ENCODE results near the gene KRT4. TPM values are rescaled to one million over a fixed set of nuclear protein-coding genes. Genes with fewer than 3 reads are reported as not detected.

The KRT4 gene
- total and polyA plus RNA-seq, 10 donors, result 0.37 to 3.4 (median 0.97) TPM; not detected in 6

DNA sequence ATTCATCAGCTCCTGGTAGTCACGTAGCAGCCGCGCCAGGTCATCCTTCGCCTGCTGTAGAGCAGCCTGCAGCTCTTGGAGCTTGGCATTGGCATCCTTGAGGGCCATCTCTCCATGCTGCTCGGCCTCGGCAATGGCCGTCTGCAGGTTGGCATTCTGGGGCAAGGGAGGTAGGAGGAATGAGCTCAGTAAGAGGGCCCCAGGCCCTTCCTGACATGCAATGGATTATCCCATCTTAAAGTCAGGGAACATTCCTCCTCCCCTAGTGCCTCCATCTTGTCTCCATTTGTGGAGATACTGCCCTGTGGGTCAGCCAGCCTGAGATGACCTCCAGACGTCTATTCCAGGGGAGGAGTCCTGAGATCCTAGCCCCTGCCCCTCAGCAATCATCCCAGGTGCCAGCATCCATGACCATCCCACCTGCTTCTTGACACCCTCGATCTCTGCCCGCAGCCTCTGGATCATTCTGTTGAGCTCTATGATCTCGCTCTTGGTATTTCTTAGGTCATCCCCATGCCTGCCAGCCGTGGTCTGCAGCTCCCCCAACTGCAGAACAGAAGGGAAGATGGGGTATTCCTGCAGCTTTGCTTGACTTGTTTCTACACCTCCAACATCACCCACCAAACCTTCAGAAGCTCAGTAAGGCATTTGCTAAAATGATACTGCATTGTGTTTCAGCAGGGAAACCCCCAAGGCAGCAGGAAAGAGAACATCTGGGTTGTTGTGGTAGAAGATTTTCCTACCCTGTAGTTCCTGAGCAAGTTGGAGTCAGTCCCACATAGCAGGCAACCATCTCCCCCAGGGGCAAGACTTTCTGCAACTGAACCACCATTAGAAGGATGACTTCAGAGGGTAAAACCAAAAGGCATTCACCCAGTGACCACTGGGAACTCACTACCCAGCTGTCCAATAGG lies 22.4 kb downstream of the KRT4 start:
- intact Hi-C loops (cut with DNase I; ENCODE audit: low total_unique reads), result no loop called here
- peaks cover 0 to 51% (median 17%) of the 10 kb centered on the region in 7 donors for H3K27me3 ChIP-seq (replicated peaks in 1 of 7)
- peaks cover 0 to 9% (median 3%) of the 10 kb centered on the region in 6 donors for H3K4me1 ChIP-seq
- DNase-seq, result peak; percentile 58
- no peak overlapping the region for H3K4me3 ChIP-seq
- 72 to 92% (median 89%) methylated on average over 5 to 12 of the region's 12 CpGs for WGBS, 5 donors
- H3K9me3 ChIP-seq, result no peaks in the 10 kb centered on the region
- H3K27ac ChIP-seq, result no peak overlapping the region
- no peaks in the 10 kb centered on the region for H3K36me3 ChIP-seq
- TF ChIP-seq, protein P1, sequence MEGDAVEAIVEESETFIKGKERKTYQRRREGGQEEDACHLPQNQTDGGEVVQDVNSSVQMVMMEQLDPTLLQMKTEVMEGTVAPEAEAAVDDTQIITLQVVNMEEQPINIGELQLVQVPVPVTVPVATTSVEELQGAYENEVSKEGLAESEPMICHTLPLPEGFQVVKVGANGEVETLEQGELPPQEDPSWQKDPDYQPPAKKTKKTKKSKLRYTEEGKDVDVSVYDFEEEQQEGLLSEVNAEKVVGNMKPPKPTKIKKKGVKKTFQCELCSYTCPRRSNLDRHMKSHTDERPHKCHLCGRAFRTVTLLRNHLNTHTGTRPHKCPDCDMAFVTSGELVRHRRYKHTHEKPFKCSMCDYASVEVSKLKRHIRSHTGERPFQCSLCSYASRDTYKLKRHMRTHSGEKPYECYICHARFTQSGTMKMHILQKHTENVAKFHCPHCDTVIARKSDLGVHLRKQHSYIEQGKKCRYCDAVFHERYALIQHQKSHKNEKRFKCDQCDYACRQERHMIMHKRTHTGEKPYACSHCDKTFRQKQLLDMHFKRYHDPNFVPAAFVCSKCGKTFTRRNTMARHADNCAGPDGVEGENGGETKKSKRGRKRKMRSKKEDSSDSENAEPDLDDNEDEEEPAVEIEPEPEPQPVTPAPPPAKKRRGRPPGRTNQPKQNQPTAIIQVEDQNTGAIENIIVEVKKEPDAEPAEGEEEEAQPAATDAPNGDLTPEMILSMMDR (IDR thresholded peaks at IDR 0.05 in 8 of 11, conservative IDR thresholded peaks at IDR 0.05 in 3 of 11), result no peak

DNA sequence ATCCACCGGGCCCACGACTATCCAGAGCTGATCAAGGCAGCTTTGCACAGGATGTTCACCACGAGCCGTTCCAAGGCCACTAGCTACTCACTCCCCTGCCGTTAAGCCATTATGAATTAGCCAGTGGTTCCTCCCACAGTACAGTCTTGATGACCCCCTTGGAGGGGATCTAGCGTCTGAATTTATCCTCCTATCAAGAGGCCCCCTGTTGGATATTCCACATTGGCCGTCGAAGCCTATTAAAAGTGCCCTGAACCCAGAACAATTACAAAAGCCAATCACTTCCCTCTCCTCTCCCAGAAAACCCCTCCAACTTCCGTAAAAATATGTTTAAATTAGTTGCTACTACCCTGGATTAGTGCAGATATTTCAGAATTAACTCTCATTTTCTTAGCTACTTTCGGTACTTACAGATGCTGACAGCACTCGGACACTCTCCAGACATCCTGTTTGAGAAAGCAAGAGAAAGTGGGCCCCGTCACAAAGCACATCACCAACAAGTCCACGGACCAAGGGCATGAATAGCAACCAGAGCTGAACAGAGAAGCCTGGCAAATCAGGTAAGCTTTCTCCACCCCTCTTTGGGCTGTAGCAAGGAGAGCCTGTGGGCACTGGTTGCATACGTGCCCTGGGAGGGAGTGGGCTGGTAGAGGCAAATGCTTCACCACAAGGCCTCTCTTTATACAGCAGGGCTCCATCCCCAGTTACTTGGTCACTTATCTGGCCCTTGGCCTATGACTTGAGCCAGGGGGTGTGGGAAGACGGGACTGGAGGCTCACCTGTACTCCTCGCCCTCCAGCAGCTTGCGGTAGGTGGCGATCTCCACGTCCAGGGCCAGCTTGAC lies 23.3 kb downstream of the KRT4 start:
- intact Hi-C loops (cut with DNase I; ENCODE audit: low total_unique reads), result no loop called here
- TF ChIP-seq POLR2A (IDR thresholded peaks at IDR 0.05), result no peak
- no peak for TF ChIP-seq POLR2AphosphoS5 (IDR thresholded peaks at IDR 0.05)
- TF ChIP-seq, protein P1 (IDR thresholded peaks at IDR 0.05 in 8 of 11, conservative IDR thresholded peaks at IDR 0.05 in 3 of 11), result no peak
- Histone ChIP-seq H3K9me3 (no peaks in the 10 kb centered on the region), H3K4me1 (peaks cover 0 to 9% (median 3%) of the 10 kb centered on the region in 6 donors), H3K27me3 (replicated peaks in 1 of 7) (peaks cover 0 to 48% (median 17%) of the 10 kb centered on the region in 7 donors), H3K4me3 (no peak overlapping the region), H3K27ac (no peak overlapping the region), H3K36me3 (no peaks in the 10 kb centered on the region)
- WGBS, 5 donors, result 66 to 83% (median 69%) methylated on average over 9 to 19 of the region's 19 CpGs
- peak; percentile 65 for DNase-seq

DNA sequence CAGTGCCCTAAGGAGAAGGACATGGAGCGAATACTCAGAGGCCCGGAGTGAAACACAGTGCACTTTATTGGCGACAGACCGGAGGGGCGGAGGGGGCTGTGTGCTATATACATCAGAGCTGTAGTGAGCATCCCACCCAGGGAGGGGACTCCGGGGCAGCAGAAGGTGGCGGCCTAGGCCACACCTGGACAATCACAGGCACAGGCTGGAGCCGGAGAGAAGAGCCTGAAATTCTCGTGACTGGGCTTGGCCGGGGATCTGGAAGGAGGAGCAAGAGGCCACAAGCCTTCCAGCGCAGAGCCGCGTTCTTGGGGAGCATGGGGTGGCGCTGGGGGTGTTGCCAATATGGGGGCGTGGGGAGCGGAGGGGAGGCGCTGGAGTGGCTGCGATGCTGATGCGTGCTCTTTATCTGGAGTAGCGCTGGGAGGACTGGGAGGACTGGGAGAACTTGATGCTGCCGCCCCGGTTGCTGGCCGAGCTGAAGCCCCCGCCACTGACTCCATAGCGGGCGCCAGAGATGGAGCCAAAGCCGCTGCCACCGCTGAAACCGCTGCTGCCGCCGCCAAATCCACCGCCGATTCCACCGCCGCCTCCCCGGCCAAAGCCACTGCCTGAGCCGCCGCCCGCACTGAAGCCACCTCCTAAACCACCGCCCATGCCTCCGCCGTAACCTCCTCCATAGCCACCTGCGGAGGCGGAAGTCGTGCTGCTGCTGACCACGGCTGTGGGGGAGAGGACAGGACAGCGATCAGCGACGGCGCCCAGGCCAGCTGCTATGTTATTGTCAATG lies 24.1 kb downstream of the KRT4 start:
- intact Hi-C loops (cut with DNase I; ENCODE audit: low total_unique reads), result no loop called here
- 26 to 44% (median 30%) methylated on average over 24 to 50 of the region's 50 CpGs for WGBS, 5 donors
- Histone ChIP-seq H3K4me3 (no peak overlapping the region), H3K36me3 (no peaks in the 10 kb centered on the region), H3K9me3 (no peaks in the 10 kb centered on the region), H3K4me1 (peaks cover 0 to 9% (median 3%) of the 10 kb centered on the region in 6 donors), H3K27me3 (replicated peaks in 1 of 7) (peaks cover 0 to 45% (median 17%) of the 10 kb centered on the region in 7 donors), H3K27ac (no peak overlapping the region)
- DNase-seq, result peak; percentile 66
- no peak for TF ChIP-seq POLR2AphosphoS5 (IDR thresholded peaks at IDR 0.05)
- no peak for TF ChIP-seq POLR2A (IDR thresholded peaks at IDR 0.05)
